ENCODE results near the gene ABLIM1.

GRCh38 chr10:114498413-114499111 is 159.5 kb downstream of the ABLIM1 start:
- TF ChIP-seq CTCF (tag by site-specific recombination; IDR thresholded peaks at IDR 0.05), result no peak
- no peak for TF ChIP-seq ZNF416 (tag by site-specific recombination; IDR thresholded peaks at IDR 0.05)
- no peak for TF ChIP-seq ZNF221 (tag by site-specific recombination; IDR thresholded peaks at IDR 0.05; ENCODE audit: borderline replicate concordance)
- TF ChIP-seq MZF1 (tag by site-specific recombination; IDR thresholded peaks at IDR 0.05; ENCODE audit: borderline replicate concordance), result no peak
- TF ChIP-seq ZNF394 (tag by site-specific recombination; IDR thresholded peaks at IDR 0.05; ENCODE audit: borderline replicate concordance), result no peak
- no peak for TF ChIP-seq YY1 (tag by site-specific recombination; IDR thresholded peaks at IDR 0.05)
- no peak for TF ChIP-seq ZNF610 (tag by site-specific recombination; IDR thresholded peaks at IDR 0.05; ENCODE audit: borderline replicate concordance)
- no peak for TF ChIP-seq ZNF140 (tag by site-specific recombination; IDR thresholded peaks at IDR 0.05)
- TF ChIP-seq ZNF2 (tag by site-specific recombination; IDR thresholded peaks at IDR 0.05), result no peak
- TF ChIP-seq ZNF624 (tag by site-specific recombination; IDR thresholded peaks at IDR 0.05), result no peak
- no peak for TF ChIP-seq ZNF18 (tag by site-specific recombination; IDR thresholded peaks at IDR 0.05)
- no peak for TF ChIP-seq ZBTB17 (tag by site-specific recombination; IDR thresholded peaks at IDR 0.05)
- no peak for TF ChIP-seq ZNF629 (tag by site-specific recombination; IDR thresholded peaks at IDR 0.05)
- TF ChIP-seq ZNF433 (tag by site-specific recombination; IDR thresholded peaks at IDR 0.05; ENCODE audit: low read depth), result no peak
